MM.1S (cell line): ENCODE results near the gene COX17.

Experiments used
- DNase-seq: peaks from one replicate; pipeline ENCODE4 v3.0.0-alpha.2; 2015
- H2AFZ ChIP-seq: fragments of 300-600 bp; sonication (generic); 2 replicates; pipeline ENCODE4 v1.6.0; 2016; ENCODE audit warnings: antibody characterized with exemption, low read length
- H3F3A ChIP-seq: fragments of 300-600 bp; sonication (generic); 2 replicates; pipeline ENCODE4 v1.6.1; 2016; ENCODE audit warnings: mild to moderate bottlenecking, antibody characterized with exemption, low read length, moderate library complexity, mixed read lengths; ENCODE audit not compliant: insufficient read depth
- H3K27ac ChIP-seq: fragments of 300-600 bp; sonication (generic); 2 replicates; pipeline ENCODE4 v1.5.1; 2016; ENCODE audit warnings: mild to moderate bottlenecking, low read length
- H3K27me3 ChIP-seq: fragments of 300-600 bp; sonication (generic); replicated peaks from 2 replicates; pipeline ENCODE4 v1.6.0; 2016; ENCODE audit warnings: low read length; ENCODE audit not compliant: insufficient read depth
- H3K36me3 ChIP-seq: fragments of 300-600 bp; sonication (generic); replicated peaks from 2 replicates; pipeline ENCODE4 v1.6.1; 2016; ENCODE audit warnings: mild to moderate bottlenecking, low read length, mixed read lengths; ENCODE audit not compliant: insufficient read depth
- H3K4me1 ChIP-seq: fragments of 300-600 bp; sonication (generic); 2 replicates; pipeline ENCODE4 v1.6.1; 2016; ENCODE audit warnings: low read length, mixed read lengths
- H3K4me2 ChIP-seq: fragments of 300-600 bp; sonication (generic); 2 replicates; pipeline ENCODE4 v1.6.0; 2016; ENCODE audit warnings: low read depth, low read length
- H3K4me3 ChIP-seq: fragments of 300-600 bp; sonication (generic); 2 replicates; pipeline ENCODE4 v1.5.1; 2016; ENCODE audit warnings: low read length, mixed read lengths
- H3K79me2 ChIP-seq: fragments of 300-600 bp; sonication (generic); 2 replicates; pipeline ENCODE4 v1.6.1; 2016; ENCODE audit warnings: mixed run types, low read length, mixed read lengths
- H3K9ac ChIP-seq: fragments of 300-600 bp; sonication (generic); 2 replicates; pipeline ENCODE4 v1.6.1; 2016; ENCODE audit warnings: low read length, mixed read lengths
- H3K9me2 ChIP-seq: fragments of 300-600 bp; sonication (generic); replicated peaks from 2 replicates; pipeline ENCODE4 v1.6.1; 2016; ENCODE audit warnings: mild to moderate bottlenecking, low read length, mixed read lengths; ENCODE audit not compliant: insufficient read depth
- H3K9me3 ChIP-seq: fragments of 300-600 bp; sonication (generic); replicated peaks from 2 replicates; pipeline ENCODE4 v1.6.1; 2016; ENCODE audit warnings: mild to moderate bottlenecking, low read length, mixed read lengths; ENCODE audit not compliant: insufficient read depth
- H4K20me1 ChIP-seq: fragments of 300-600 bp; sonication (generic); 2 replicates; pipeline ENCODE4 v1.6.1; 2016; ENCODE audit warnings: mild to moderate bottlenecking, low read length, moderate library complexity, mixed read lengths; ENCODE audit not compliant: insufficient read depth
- CTCF ChIP-seq: fragments of 300-600 bp; sonication (generic); IDR thresholded peaks from 2 replicates; pipeline ENCODE4 v1.5.1; 2016; ENCODE audit warnings: antibody characterized with exemption, low read length, mixed read lengths
- EZH2 ChIP-seq: fragments of 300-600 bp; sonication (generic); optimal IDR thresholded peaks from 2 replicates; pipeline ENCODE3; 2017; ENCODE audit warnings: low read depth, mild to moderate bottlenecking, antibody characterized with exemption, low read length, mixed read lengths
- EZH2phosphoT487 ChIP-seq: fragments of 300-600 bp; sonication (generic); IDR thresholded peaks from 2 replicates; pipeline ENCODE4 v1.6.1; 2018; ENCODE audit warnings: antibody characterized with exemption, low read length

The COX17 gene

DNA sequence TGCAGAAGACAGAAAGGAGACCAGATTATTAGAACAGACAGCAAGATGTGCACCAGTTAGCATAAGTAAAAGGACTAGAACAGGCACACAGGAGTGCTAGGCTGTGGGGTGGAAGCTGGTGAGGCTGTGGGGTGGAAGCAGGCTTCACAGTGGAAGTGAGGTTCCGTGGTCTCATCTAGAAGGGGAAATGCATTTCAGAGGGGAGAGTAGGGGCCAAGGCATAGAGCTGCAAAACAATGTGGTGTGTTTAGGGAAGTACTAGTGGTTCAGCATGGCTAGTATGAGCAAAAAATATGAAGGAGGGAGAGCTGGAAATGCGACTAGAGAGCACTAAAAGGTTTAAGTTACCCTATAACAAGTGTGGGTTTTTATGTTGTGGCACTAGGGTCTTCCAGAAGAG, 23.3 kb downstream of the COX17 start:
- Histone ChIP-seq H3F3A (no peaks in the 10 kb centered on the region), H3K79me2 (no peaks in the 10 kb centered on the region), H3K27ac (no peak overlapping the region), H3K4me3 (no peak overlapping the region), H3K4me1 (no peaks in the 10 kb centered on the region), H3K4me2 (no peak overlapping the region), H3K9me3 (no peaks in the 10 kb centered on the region), H3K36me3 (no peaks in the 10 kb centered on the region), H3K27me3 (no peaks in the 10 kb centered on the region), H3K9ac (no peak overlapping the region), H4K20me1 (no peaks in the 10 kb centered on the region), H3K9me2 (no peaks in the 10 kb centered on the region), H2AFZ (no peak overlapping the region)
- TF ChIP-seq CTCF: no peak
- no peak for TF ChIP-seq EZH2phosphoT487
- no peak for TF ChIP-seq EZH2
- DNase-seq: no peak

DNA sequence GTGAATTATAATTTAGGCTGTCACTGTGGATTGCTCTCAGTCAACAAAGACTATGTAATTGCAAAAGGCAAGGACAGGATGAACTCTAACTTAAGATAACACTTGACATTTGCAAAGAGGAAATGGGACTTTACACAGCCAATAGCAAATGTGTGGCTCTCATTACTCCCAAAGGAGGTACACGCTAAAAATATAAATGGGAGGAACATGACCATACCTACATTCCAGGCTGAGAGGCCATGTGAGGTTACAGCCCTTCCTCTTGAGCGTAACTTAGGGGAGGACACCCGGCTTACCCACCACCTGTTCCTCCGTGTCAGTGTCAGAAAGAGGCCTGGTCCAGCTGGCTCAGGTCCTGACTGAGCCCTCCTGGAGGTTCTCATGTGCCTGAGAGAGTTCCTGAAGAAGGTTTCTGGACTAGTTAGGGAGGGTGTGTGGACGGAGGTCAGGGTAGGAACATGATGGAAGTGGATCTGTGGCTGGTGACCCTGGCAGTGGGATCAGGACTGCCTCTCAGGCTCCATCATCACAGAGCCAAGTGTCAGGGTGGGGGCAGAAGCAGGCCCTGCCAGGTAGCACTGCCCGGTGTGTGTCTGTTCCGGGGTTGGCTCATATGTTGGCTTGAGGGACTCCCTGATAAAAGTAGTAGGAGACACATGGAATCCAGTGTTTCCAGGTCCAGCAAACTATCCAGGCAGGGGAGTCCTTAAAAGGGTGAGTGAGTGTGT, 24.7 kb downstream of the COX17 start:
- no peak overlapping the region for H3K4me2 ChIP-seq
- no peak overlapping the region for H3K4me3 ChIP-seq
- no peaks in the 10 kb centered on the region for H3K9me3 ChIP-seq
- H4K20me1 ChIP-seq: no peaks in the 10 kb centered on the region
- no peaks in the 10 kb centered on the region for H3K27me3 ChIP-seq
- no peak overlapping the region for H3K27ac ChIP-seq
- H3K9ac ChIP-seq: no peak overlapping the region
- no peaks in the 10 kb centered on the region for H3K79me2 ChIP-seq
- DNase-seq: no peak
- no peak overlapping the region for H2AFZ ChIP-seq
- no peaks in the 10 kb centered on the region for H3K36me3 ChIP-seq
- H3K4me1 ChIP-seq: no peaks in the 10 kb centered on the region
- TF ChIP-seq CTCF: no peak
- H3K9me2 ChIP-seq: no peaks in the 10 kb centered on the region
- no peaks in the 10 kb centered on the region for H3F3A ChIP-seq

- Histone ChIP-seq H4K20me1 (no peaks in the 10 kb centered on the region), H3K27me3 (no peaks in the 10 kb centered on the region), H3K36me3 (no peaks in the 10 kb centered on the region), H3F3A (no peaks in the 10 kb centered on the region), H3K4me1 (no peaks in the 10 kb centered on the region), H3K27ac (no peak overlapping the region), H2AFZ (no peak overlapping the region), H3K9ac (no peak overlapping the region), H3K9me2 (no peaks in the 10 kb centered on the region), H3K4me3 (no peak overlapping the region), H3K79me2 (no peaks in the 10 kb centered on the region), H3K4me2 (no peak overlapping the region), H3K9me3 (no peaks in the 10 kb centered on the region)
- no peak for DNase-seq
- TF ChIP-seq CTCF: no peak
- TF ChIP-seq EZH2phosphoT487: no peak
Observed at GRCh38 chr3:119649761-119650160, 27.4 kb downstream of the COX17 start.
